SK-N-SH treated with all-trans-retinoic acid at 6 μM for 48 hours (cell line): Measurements from ENCODE around the gene GPC5.

Source experiments
- BACH2 ChIP-seq: fragments of 250-450 bp; sonication (Bioruptor Pico); IDR thresholded peaks from 2 replicates; pipeline ENCODE4 v1.9.0; 2021; ENCODE audit warnings: mild to moderate bottlenecking, borderline replicate concordance
- CSRNP3 ChIP-seq: fragments of 250-450 bp; sonication (Bioruptor Pico); IDR thresholded peaks from 2 replicates; pipeline ENCODE4 v1.5.1; 2021; ENCODE audit warnings: mild to moderate bottlenecking, moderate library complexity
- ESRRG ChIP-seq: fragments of 250-450 bp; sonication (Bioruptor Pico); IDR thresholded peaks from 2 replicates; pipeline ENCODE4 v1.6.1; 2021; ENCODE audit warnings: mild to moderate bottlenecking
- PPARA ChIP-seq: fragments of 250-450 bp; sonication (Bioruptor Pico); IDR thresholded peaks from 2 replicates; pipeline ENCODE4 v1.5.0; 2020; ENCODE audit warnings: mild to moderate bottlenecking, borderline replicate concordance
- SNAI2 ChIP-seq: fragments of 250-450 bp; sonication (Bioruptor Pico); IDR thresholded peaks from 2 replicates; pipeline ENCODE4 v1.5.0; 2020; ENCODE audit warnings: mild to moderate bottlenecking, moderate library complexity
- ZNF70 ChIP-seq: fragments of 450-650 bp; formaldehyde crosslinking; IDR thresholded peaks from 2 replicates; pipeline ENCODE4 v1.5.0; 2020; ENCODE audit warnings: mild to moderate bottlenecking, moderate library complexity
- ZNF8 ChIP-seq: fragments of 450-650 bp; formaldehyde crosslinking; IDR thresholded peaks from 2 replicates; pipeline ENCODE4 v1.5.0; 2020; ENCODE audit warnings: mild to moderate bottlenecking, moderate library complexity

- TF ChIP-seq PPARA (CRISPR knock-in tag), result no peak
- no peak for TF ChIP-seq BACH2 (CRISPR knock-in tag)
- no peak for TF ChIP-seq CSRNP3 (CRISPR knock-in tag)
- no peak for TF ChIP-seq ESRRG (CRISPR knock-in tag)
- no peak for TF ChIP-seq ZNF8
- TF ChIP-seq ZNF70, result no peak
- no peak for TF ChIP-seq SNAI2 (CRISPR knock-in tag)
Measured at GRCh38 chr13:92661406-92661805, 1263.0 kb downstream of the GPC5 start.
